ENCODE data around the gene TMEM258.

The TMEM258 gene

DNA sequence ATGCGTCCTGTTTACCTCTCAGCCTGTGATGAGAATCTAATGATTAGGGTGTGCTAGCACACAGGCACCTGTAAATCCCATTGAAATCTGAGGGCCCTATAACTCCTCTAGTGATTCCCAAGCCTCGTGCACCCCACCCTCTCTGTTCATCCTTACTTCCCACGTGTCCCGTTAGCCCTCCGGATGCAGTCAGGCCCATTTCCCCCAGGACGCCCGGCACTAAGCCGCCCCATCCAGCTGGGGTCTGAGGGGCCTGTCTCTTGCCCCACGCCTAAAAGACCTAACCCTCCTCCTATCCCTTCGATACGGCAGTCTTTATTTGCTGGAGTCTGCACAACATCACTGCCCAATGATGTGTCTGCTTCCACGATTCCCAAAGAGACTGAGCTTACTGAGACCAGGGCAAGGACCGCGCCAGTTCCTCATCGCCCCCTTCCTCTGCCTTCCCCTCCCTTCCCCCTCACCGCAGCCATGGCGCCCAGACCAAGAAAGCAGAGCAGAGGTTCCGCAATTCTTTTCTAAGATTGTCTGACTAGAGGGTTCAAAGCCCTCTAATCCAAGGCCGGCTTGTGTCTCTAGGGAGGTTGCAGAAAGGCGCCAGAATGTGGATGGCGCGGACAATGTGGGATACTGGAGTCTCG is 34.7 kb upstream of the TMEM258 start:
- no peaks in the 10 kb centered on the region for H3K9me3 ChIP-seq (ENCODE audit: low read length)
- peak overlapping the region; percentile 71 for H3K4me2 ChIP-seq (ENCODE audit: low read length)
- H3K9ac ChIP-seq (ENCODE audit: low read length): peak overlapping the region; percentile 80
- peak overlapping the region; percentile 96 for H3K27ac ChIP-seq (ENCODE audit: low read depth, low read length, poor library complexity, severe bottlenecking)
- no peaks in the 10 kb centered on the region for H3F3A ChIP-seq (ENCODE audit: insufficient read depth, low read length)
- TF ChIP-seq EZH2 (IDR thresholded peaks at IDR 0.05; ENCODE audit: borderline replicate concordance, low read length): no peak
- peaks cover 10% of the 10 kb centered on the region; the same call in 1 of the 2 replicates for H3K79me2 ChIP-seq (ENCODE audit: insufficient read depth, low read length)
- H3K4me3 ChIP-seq (ENCODE audit: low read depth, low read length, poor library complexity, severe bottlenecking): peak overlapping the region; percentile 72
- peaks cover 44% of the 10 kb centered on the region for H3K4me1 ChIP-seq (ENCODE audit: insufficient read depth, low read length, severe bottlenecking)
- H3K36me3 ChIP-seq (ENCODE audit: insufficient read depth, low read length): peaks cover 7% of the 10 kb centered on the region; the same call in 1 of the 2 replicates
- no peaks in the 10 kb centered on the region for H4K20me1 ChIP-seq (ENCODE audit: insufficient read depth, low read length)
- no peak overlapping the region for H2AFZ ChIP-seq (ENCODE audit: low read length)
- no peaks in the 10 kb centered on the region for H3K9me2 ChIP-seq (ENCODE audit: low read depth, low read length)
- no peaks in the 10 kb centered on the region for H3K27me3 ChIP-seq (ENCODE audit: insufficient read depth, low read length)

DNA sequence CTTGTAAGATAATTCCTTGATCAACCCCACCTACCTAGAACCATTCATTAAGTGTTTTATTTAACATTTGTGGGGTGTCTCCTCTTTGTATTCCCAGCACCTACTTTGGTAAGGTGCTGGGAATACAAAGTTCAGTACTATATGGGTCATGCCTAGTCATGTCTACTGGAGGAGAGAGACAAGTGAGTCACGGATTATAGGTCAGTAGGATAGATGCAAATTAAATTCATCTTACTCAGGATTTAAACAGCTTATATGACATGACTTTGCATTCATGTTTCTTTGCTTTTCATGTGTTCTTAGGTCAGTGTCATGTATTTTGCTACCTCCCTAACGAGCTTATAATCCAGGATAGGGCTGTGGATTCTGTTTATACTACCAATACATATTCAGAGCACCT is 27.8 kb upstream of the TMEM258 start:
- TF ChIP-seq EZH2 (IDR thresholded peaks at IDR 0.05; ENCODE audit: borderline replicate concordance, low read length): no peak
- TF ChIP-seq, protein P1, sequence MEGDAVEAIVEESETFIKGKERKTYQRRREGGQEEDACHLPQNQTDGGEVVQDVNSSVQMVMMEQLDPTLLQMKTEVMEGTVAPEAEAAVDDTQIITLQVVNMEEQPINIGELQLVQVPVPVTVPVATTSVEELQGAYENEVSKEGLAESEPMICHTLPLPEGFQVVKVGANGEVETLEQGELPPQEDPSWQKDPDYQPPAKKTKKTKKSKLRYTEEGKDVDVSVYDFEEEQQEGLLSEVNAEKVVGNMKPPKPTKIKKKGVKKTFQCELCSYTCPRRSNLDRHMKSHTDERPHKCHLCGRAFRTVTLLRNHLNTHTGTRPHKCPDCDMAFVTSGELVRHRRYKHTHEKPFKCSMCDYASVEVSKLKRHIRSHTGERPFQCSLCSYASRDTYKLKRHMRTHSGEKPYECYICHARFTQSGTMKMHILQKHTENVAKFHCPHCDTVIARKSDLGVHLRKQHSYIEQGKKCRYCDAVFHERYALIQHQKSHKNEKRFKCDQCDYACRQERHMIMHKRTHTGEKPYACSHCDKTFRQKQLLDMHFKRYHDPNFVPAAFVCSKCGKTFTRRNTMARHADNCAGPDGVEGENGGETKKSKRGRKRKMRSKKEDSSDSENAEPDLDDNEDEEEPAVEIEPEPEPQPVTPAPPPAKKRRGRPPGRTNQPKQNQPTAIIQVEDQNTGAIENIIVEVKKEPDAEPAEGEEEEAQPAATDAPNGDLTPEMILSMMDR (IDR thresholded peaks at IDR 0.05; ENCODE audit: low read length): no peak
- no peak overlapping the region for H3K4me2 ChIP-seq (ENCODE audit: low read length)

DNA sequence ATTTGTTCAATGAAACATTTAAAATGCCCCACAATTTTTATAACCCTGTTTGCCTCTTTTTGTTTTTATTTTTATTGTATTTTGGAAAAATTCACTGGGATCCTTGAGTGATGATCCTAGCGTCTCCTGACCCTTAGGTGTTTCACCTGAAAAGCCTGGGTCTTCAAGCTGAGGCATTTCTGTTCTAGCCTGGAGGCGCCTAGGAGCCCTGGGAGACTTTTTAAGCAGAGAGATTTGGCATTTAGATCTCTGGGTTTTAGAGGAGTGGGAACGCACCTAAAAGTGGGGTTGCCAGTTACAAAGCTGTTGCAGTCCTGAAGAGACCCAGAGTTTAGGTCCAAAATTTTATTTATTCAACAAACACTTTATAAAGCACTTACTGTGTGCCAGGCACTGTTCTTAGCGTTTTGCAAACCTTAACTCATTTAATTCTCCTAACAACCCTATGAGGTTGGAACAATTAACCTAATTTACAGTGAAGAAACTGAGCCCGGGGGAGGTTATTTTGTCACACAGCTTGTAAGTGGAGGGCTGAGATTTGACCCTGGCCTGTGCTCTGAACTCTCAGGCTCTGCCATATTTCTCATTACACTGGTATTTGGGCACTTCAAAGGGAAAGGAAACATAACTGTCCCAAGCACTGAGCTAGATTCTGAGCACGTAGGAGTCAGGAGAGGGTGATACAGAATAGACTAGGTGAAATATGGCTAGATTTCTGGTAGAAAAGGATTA is 25.2 kb upstream of the TMEM258 start:
- Histone ChIP-seq H3K27ac (ENCODE audit: low read depth, low read length, poor library complexity, severe bottlenecking) (no peak overlapping the region), H2AFZ (ENCODE audit: low read length) (no peak overlapping the region), H3K27me3 (ENCODE audit: insufficient read depth, low read length) (no peaks in the 10 kb centered on the region), H3K9me2 (ENCODE audit: low read depth, low read length) (no peaks in the 10 kb centered on the region), H4K20me1 (ENCODE audit: insufficient read depth, low read length) (no peaks in the 10 kb centered on the region), H3K9ac (ENCODE audit: low read length) (peak overlapping the region; percentile 21; the same call in 1 of the 2 replicates), H3F3A (ENCODE audit: insufficient read depth, low read length) (no peaks in the 10 kb centered on the region), H3K79me2 (ENCODE audit: insufficient read depth, low read length) (no peaks in the 10 kb centered on the region), H3K9me3 (ENCODE audit: low read length) (no peaks in the 10 kb centered on the region), H3K4me2 (ENCODE audit: low read length) (peak overlapping the region; percentile 91), H3K4me3 (ENCODE audit: low read depth, low read length, poor library complexity, severe bottlenecking) (peak overlapping the region; percentile 70), H3K36me3 (ENCODE audit: insufficient read depth, low read length) (peaks cover 7% of the 10 kb centered on the region), H3K4me1 (ENCODE audit: insufficient read depth, low read length, severe bottlenecking) (peaks cover 19% of the 10 kb centered on the region)
- no peak for TF ChIP-seq EZH2 (IDR thresholded peaks at IDR 0.05; ENCODE audit: borderline replicate concordance, low read length)
- TF ChIP-seq, protein P1 (IDR thresholded peaks at IDR 0.05; ENCODE audit: low read length): no peak

More for the DNA sequence above, 27.8 kb upstream of the TMEM258 start:
- Histone ChIP-seq H3K9me2 (ENCODE audit: low read depth, low read length) (no peaks in the 10 kb centered on the region), H4K20me1 (ENCODE audit: insufficient read depth, low read length) (no peaks in the 10 kb centered on the region), H3F3A (ENCODE audit: insufficient read depth, low read length) (no peaks in the 10 kb centered on the region), H2AFZ (ENCODE audit: low read length) (no peak overlapping the region), H3K4me3 (ENCODE audit: low read depth, low read length, poor library complexity, severe bottlenecking) (no peak overlapping the region), H3K79me2 (ENCODE audit: insufficient read depth, low read length) (no peaks in the 10 kb centered on the region), H3K36me3 (ENCODE audit: insufficient read depth, low read length) (no peaks in the 10 kb centered on the region), H3K9me3 (ENCODE audit: low read length) (no peaks in the 10 kb centered on the region), H3K27me3 (ENCODE audit: insufficient read depth, low read length) (no peaks in the 10 kb centered on the region), H3K27ac (ENCODE audit: low read depth, low read length, poor library complexity, severe bottlenecking) (no peak overlapping the region), H3K9ac (ENCODE audit: low read length) (no peak overlapping the region), H3K4me1 (ENCODE audit: insufficient read depth, low read length, severe bottlenecking) (peaks cover 12% of the 10 kb centered on the region)

All from OCI-LY1 (cell line).